Measurements from ENCODE around the gene KLF13. TPM values are rescaled to one million over a fixed set of nuclear protein-coding genes. Genes with fewer than 3 reads are reported as not detected.
A peak's percentile ranks its signal among the peaks of the same experiment; 100 is the strongest.

The KLF13 gene
- polyA plus RNA-seq, 2 of the 4 experiments (the other 2 are of a cell fraction), result 53.5 TPM

DNA sequence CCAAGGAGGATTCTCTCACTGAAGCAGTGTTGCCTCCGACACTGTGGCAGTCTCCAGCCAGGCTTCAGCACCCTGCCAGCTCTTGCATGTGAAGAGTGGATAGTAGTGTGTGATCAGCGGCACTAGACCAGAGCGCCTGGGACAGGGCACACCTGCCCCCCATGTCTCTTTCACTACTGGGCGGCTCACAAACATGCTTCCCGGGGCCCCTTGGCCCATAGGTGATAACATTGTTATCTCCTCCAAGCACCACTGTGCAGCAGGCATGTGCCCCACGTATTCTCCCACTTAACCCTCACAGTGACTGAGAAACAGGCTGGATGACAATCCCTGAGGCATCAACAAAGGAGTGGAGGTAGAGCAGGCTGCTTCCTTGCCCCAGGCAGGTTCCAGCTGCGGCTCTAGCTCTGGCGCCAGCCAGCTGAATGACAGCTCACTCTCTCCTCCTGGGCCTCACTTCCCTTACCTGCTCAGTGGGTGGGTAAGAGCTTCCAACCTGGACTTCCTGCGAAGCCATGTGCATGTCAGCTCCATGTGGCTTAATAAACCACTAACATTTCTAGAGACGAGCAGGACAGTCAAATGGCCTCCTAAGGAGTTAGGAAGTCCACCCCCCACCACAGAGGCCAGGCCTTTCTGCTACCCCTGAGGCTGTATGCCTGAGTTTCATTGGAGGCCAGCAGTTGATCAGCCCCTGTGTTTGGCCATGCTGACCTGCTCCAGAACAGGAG is 37.8 kb downstream of the KLF13 start:
- ChIA-PET POLR2A (interaction anchor here (0.6 kb wide), 1 partner anchor 24 kb away, joined by 3 read pairs; no protein-coding TSS in a partner anchor), CTCF (interaction anchor here (0.6 to 2.1 kb wide), 4 partner anchors 15 to 263 kb away, joined by 3 to 11 read pairs (median 4); no protein-coding TSS in a partner anchor)
- ATAC-seq, result no peak
- WGBS (ENCODE audit: missing lambda C conversion rate), result 81% methylated on average over 10 of the region's 10 CpGs
- TF ChIP-seq, protein P1, sequence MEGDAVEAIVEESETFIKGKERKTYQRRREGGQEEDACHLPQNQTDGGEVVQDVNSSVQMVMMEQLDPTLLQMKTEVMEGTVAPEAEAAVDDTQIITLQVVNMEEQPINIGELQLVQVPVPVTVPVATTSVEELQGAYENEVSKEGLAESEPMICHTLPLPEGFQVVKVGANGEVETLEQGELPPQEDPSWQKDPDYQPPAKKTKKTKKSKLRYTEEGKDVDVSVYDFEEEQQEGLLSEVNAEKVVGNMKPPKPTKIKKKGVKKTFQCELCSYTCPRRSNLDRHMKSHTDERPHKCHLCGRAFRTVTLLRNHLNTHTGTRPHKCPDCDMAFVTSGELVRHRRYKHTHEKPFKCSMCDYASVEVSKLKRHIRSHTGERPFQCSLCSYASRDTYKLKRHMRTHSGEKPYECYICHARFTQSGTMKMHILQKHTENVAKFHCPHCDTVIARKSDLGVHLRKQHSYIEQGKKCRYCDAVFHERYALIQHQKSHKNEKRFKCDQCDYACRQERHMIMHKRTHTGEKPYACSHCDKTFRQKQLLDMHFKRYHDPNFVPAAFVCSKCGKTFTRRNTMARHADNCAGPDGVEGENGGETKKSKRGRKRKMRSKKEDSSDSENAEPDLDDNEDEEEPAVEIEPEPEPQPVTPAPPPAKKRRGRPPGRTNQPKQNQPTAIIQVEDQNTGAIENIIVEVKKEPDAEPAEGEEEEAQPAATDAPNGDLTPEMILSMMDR (IDR thresholded peaks at IDR 0.05), result no peak
- TF ChIP-seq CBX8 (IDR thresholded peaks at IDR 0.05), result no peak
- TF ChIP-seq RARB (CRISPR knock-in tag; IDR thresholded peaks at IDR 0.05), result no peak
- TF ChIP-seq HOXB13 (CRISPR knock-in tag; IDR thresholded peaks at IDR 0.05; ENCODE audit: low read depth), result no peak
- TF ChIP-seq, protein P2, sequence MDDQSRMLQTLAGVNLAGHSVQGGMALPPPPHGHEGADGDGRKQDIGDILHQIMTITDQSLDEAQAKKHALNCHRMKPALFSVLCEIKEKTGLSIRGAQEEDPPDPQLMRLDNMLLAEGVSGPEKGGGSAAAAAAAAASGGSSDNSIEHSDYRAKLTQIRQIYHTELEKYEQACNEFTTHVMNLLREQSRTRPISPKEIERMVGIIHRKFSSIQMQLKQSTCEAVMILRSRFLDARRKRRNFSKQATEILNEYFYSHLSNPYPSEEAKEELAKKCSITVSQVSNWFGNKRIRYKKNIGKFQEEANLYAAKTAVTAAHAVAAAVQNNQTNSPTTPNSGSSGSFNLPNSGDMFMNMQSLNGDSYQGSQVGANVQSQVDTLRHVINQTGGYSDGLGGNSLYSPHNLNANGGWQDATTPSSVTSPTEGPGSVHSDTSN (IDR thresholded peaks at IDR 0.05), result no peak
- TF ChIP-seq EP300 (IDR thresholded peaks at IDR 0.05), result no peak
- TF ChIP-seq ZNF302 (CRISPR knock-in tag; IDR thresholded peaks at IDR 0.05), result no peak
- H3K9me3 ChIP-seq, result peaks cover 2% of the 10 kb centered on the region; the same call in 1 of the 3 replicates
- no peak overlapping the region; a peak in 1 of 6 replicates for H3K27ac ChIP-seq
- no peak for FAIRE-seq
- H3K4me1 ChIP-seq, result peaks cover 14% of the 10 kb centered on the region; the same call in 2 of the 3 replicates
- H3K4me3 ChIP-seq, result no peak overlapping the region
- no peak for DNase-seq (ENCODE audit: low read depth in 1 of 2, low spot score in 1 of 2)
- H3K4me2 ChIP-seq, result no peak overlapping the region

DNA sequence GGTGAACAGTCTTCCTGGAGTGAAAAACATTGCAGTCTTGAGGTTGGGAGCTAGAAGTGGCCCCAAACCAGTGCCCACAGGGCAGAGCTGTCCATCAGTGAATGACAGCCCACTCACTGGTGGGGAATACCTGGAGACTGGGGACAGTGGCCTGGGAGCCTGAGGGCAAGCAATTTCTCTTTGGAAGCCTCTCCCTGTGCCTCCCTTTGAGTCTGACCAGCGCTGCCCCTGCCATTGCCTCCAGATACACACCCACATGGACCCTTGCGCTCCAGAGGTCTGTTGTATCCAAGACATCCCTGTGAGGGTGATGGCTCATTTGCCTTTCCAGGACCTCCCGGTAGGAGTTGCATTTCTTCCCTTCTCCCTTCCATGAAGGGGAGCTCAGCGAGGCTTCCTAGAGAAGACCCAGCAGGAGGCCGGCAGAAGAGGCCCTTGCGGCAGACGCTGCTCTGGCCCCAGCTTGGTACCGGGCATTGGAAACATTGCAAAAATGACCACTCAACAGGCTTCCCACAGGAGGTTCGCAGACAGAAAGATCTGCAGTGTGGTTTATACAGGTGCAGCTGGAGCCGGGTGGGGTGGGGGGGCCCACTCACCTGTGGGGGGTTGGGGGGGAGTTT is 38.5 kb downstream of the KLF13 start:
- Histone ChIP-seq H3K9me3 (peaks cover 4% of the 10 kb centered on the region; the same call in 1 of the 3 replicates), H3K4me1 (peaks cover 14% of the 10 kb centered on the region; the same call in 2 of the 3 replicates), H3K4me2 (no peak overlapping the region), H3K27ac (peak overlapping the region in 1 of 2 experiments; percentile 23; a peak in 1 of 6 replicates), H3K4me3 (no peak overlapping the region)
- 94% methylated on average over 10 of the region's 10 CpGs for WGBS (ENCODE audit: missing lambda C conversion rate)
- CTCF ChIA-PET, result interaction anchor here (0.6 to 1.6 kb wide), 4 partner anchors 16 to 264 kb away, joined by 3 to 11 read pairs (median 3); no protein-coding TSS in a partner anchor
- POLR2A ChIA-PET, result interaction anchor here (0.6 kb wide), 1 partner anchor 23 kb away, joined by 3 read pairs; no protein-coding TSS in a partner anchor
- DNase-seq (ENCODE audit: low read depth in 1 of 2, low spot score in 1 of 2), result no peak
- no peak for FAIRE-seq
- TF ChIP-seq, protein P3, sequence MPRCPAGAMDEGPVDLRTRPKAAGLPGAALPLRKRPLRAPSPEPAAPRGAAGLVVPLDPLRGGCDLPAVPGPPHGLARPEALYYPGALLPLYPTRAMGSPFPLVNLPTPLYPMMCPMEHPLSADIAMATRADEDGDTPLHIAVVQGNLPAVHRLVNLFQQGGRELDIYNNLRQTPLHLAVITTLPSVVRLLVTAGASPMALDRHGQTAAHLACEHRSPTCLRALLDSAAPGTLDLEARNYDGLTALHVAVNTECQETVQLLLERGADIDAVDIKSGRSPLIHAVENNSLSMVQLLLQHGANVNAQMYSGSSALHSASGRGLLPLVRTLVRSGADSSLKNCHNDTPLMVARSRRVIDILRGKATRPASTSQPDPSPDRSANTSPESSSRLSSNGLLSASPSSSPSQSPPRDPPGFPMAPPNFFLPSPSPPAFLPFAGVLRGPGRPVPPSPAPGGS (IDR thresholded peaks at IDR 0.05), result no peak
- TF ChIP-seq, protein P4, sequence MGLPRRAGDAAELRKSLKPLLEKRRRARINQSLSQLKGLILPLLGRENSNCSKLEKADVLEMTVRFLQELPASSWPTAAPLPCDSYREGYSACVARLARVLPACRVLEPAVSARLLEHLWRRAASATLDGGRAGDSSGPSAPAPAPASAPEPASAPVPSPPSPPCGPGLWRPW (IDR thresholded peaks at IDR 0.05), result no peak
- TF ChIP-seq RCOR1 (IDR thresholded peaks at IDR 0.05; ENCODE audit: low read depth, low read length), result no peak
- no peak for TF ChIP-seq CBX8 (IDR thresholded peaks at IDR 0.05)
- no peak for TF ChIP-seq CHD4 (IDR thresholded peaks at IDR 0.05; ENCODE audit: borderline replicate concordance)
- TF ChIP-seq, protein P1 (IDR thresholded peaks at IDR 0.05), result no peak
- TF ChIP-seq RAD21 (conservative IDR thresholded peaks at IDR 0.05 in 1 of 2, IDR thresholded peaks at IDR 0.05 in 1 of 2), result no peak
- TF ChIP-seq POLR2A (IDR thresholded peaks at IDR 0.05; ENCODE audit: low read length), result no peak
- no peak for TF ChIP-seq POLR2AphosphoS2 (conservative IDR thresholded peaks at IDR 0.05; ENCODE audit: low read length)
- TF ChIP-seq ZFP36 (IDR thresholded peaks at IDR 0.05; ENCODE audit: borderline replicate concordance, partially characterized antibody), result no peak
- ATAC-seq, result no peak

All from A549 (cell line).